ENCODE data around the gene PADI3. TPM values are rescaled to one million over a fixed set of nuclear protein-coding genes. Genes with fewer than 3 reads are reported as not detected.
A peak's percentile ranks its signal among the peaks of the same experiment; 100 is the strongest.

Gene PADI3
- total RNA-seq, 3 donors from 2014 or later (not counting 1 experiment from before 2014, with no cell fraction given): not detected

- Histone ChIP-seq H3K36me3 (ENCODE audit: control insufficient read depth, insufficient read depth, low read length) (no peaks in the 10 kb centered on the region), H3K4me1 (ENCODE audit: control insufficient read depth, insufficient read depth, low read length) (peaks cover 36% of the 10 kb centered on the region), H3K27me3 (ENCODE audit: control insufficient read depth, insufficient read depth, low read length) (peaks cover 7% of the 10 kb centered on the region), H3K9me3 (ENCODE audit: control insufficient read depth, insufficient read depth, low read length) (no peaks in the 10 kb centered on the region), H3K4me3 (ENCODE audit: low read length) (no peak overlapping the region), H3K27ac (ENCODE audit: low read length) (no peak overlapping the region)
- 98% methylated on average over 5 of the region's 5 CpGs for WGBS (ENCODE audit: insufficient coverage)
- DNase-seq (no peak), ATAC-seq (no peak)
- TF ChIP-seq CTCF (IDR thresholded peaks at IDR 0.05): no peak
- peaks cover 40 to 42% of the 10 kb centered on the region in 2 donors for H3K4me1 Mint-ChIP-seq
- intact Hi-C loops (cut with micrococcal nuclease): no loop called here
- no peak overlapping the region for H3K27ac Mint-ChIP-seq
- no peaks in the 10 kb centered on the region for H3K36me3 Mint-ChIP-seq
- no peak overlapping the region for H3K4me3 Mint-ChIP-seq
- peaks cover 25 to 33% of the 10 kb centered on the region in 2 donors for H3K27me3 Mint-ChIP-seq (ENCODE audit: low read depth in 2 of 2)
- no peaks in the 10 kb centered on the region for H3K9me3 Mint-ChIP-seq
Measured at GRCh38 chr1:17211377-17211776, 37.5 kb upstream of the PADI3 start.

- peak overlapping the region in 1 of 2 donors; percentile 29 for H3K27ac Mint-ChIP-seq
- TF ChIP-seq CTCF (IDR thresholded peaks at IDR 0.05): no peak
- 75% methylated on average over 10 of the region's 10 CpGs for whole genome bisulfite sequencing (ENCODE audit: insufficient coverage)
- no peak overlapping the region for H3K4me3 Mint-ChIP-seq
- no peaks in the 10 kb centered on the region for H3K9me3 Mint-ChIP-seq
- H3K36me3 Mint-ChIP-seq: no peaks in the 10 kb centered on the region
- Histone ChIP-seq H3K9me3 (ENCODE audit: control insufficient read depth, insufficient read depth, low read length) (no peaks in the 10 kb centered on the region), H3K27me3 (ENCODE audit: control insufficient read depth, insufficient read depth, low read length) (peaks cover 7% of the 10 kb centered on the region), H3K36me3 (ENCODE audit: control insufficient read depth, insufficient read depth, low read length) (no peaks in the 10 kb centered on the region), H3K4me3 (ENCODE audit: low read length) (no peak overlapping the region), H3K4me1 (ENCODE audit: control insufficient read depth, insufficient read depth, low read length) (peaks cover 33% of the 10 kb centered on the region), H3K27ac (ENCODE audit: low read length) (no peak overlapping the region)
- intact Hi-C loops (cut with micrococcal nuclease): no loop called here
- peaks cover 39 to 41% of the 10 kb centered on the region in 2 donors for H3K4me1 Mint-ChIP-seq
- peaks cover 25 to 33% of the 10 kb centered on the region in 2 donors for H3K27me3 Mint-ChIP-seq (ENCODE audit: low read depth in 2 of 2)
- no peak for ATAC-seq
- no peak for DNase-seq
Measured at GRCh38 chr1:17212009-17212408, 36.9 kb upstream of the PADI3 start.

- Mint-ChIP-seq H3K9me3 (no peaks in the 10 kb centered on the region), H3K4me3 (peak overlapping the region; percentile 69), H3K27me3 (ENCODE audit: low read depth in 2 of 2) (peaks cover 25 to 33% of the 10 kb centered on the region in 2 donors), H3K36me3 (no peaks in the 10 kb centered on the region), H3K4me1 (peaks cover 33 to 35% of the 10 kb centered on the region in 2 donors), H3K27ac (peak overlapping the region in 1 of 2 donors; percentile 29)
- no peak for TF ChIP-seq CTCF (IDR thresholded peaks at IDR 0.05)
- H3K4me3 ChIP-seq (ENCODE audit: low read length): no peak overlapping the region
- H3K4me1 ChIP-seq (ENCODE audit: control insufficient read depth, insufficient read depth, low read length): peaks cover 27% of the 10 kb centered on the region
- intact Hi-C loops (cut with micrococcal nuclease): no loop called here
- peaks cover 7% of the 10 kb centered on the region for H3K27me3 ChIP-seq (ENCODE audit: control insufficient read depth, insufficient read depth, low read length)
- peak; percentile 41 to 82 for DNase-seq
- no peaks in the 10 kb centered on the region for H3K36me3 ChIP-seq (ENCODE audit: control insufficient read depth, insufficient read depth, low read length)
- ATAC-seq: peak; percentile 51 to 91 (median 65)
- H3K9me3 ChIP-seq (ENCODE audit: control insufficient read depth, insufficient read depth, low read length): no peaks in the 10 kb centered on the region
- no peak overlapping the region for H3K27ac ChIP-seq (ENCODE audit: low read length)
- WGBS (ENCODE audit: insufficient coverage): 5% methylated on average over 13 of the region's 13 CpGs
Measured at GRCh38 chr1:17212487-17213121, 36.3 kb upstream of the PADI3 start.

All from natural killer cell (primary cell).